ENCODE data around the gene CYB5B.
"Not testable (repeated sequence)": the region's sequence is repeated elsewhere in the genome, so short reads cannot be mapped to it uniquely, and the experiment has no call there.

The CYB5B gene

DNA sequence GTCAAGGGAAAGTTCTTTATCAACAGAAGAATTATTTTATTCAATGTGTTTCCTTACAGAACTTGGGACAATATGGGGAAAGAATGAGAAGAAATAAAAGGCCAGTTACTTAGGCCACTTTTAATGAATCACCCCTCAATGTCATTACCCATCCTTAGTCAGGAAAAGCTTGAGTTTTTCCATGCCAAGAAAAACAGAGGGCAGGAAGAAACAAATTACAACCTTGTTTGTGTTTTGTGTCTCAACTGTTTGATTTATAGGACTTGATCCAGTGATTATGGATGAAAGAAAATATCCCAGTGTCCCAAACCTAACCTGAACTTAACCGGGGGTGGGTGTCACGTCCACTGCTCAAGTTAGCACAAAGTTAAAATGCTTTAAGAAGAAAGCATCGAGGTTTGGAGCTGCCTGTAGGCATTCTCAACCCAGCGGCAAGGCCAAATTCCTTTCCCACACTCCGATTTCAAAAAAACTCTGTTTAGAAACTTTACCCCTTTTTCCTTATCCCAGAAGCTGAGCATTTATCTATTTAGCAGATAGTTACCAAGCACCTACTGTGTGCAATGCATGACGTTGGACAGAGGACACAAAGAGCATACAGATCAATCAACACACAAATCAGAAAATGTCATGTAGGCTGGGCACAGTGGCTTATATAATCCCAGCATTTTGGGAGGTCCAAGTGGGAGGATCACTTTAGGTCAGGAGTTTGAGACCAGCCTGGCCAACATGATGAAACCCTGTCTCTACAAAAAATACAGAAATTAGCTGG is 14.0 kb upstream of the CYB5B start:
- no peak for DNase-seq

DNA sequence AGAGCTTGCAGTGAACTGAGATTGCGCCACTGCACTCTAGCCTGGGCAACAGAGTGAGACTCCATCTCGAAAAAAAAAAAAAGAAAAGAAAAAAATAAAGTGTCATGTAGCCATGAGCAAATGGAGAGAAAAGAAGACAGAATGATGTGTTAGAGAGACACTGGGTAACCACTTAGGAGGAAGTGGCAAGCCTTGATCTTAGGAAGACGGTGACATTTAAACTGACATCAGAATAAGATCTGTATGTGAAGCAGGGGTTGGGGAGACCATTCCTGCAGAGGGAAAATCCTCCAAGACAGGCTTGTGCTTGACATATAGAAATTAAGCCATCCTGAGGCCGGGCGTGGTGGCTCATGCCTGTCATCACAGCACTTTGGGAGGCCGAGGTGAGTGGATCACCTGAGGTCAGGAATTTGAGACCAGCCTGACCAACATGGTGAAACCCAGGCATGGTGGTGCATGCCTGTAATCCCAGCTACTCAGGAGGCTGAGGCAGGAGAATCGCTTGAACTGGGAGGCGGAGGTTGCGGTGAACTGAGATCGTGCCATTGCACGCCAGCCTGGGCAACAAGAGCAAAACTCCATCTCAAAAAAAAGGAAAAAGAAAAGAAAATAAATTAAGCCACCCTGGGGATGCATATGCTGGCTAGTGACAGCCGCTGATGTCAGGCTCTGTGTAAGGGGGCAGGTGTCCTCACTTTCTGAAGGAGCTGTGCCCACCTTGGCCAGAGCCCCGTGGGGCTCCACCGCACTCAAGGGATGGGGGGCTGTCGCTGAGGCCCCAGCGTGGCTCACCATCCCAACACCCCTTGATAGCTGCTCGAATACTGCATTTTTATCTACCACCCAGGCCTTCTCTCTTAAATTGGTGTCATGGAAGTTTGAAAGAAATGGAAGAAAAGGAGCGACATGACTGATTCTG is 13.1 kb upstream of the CYB5B start:
- no peak for DNase-seq

- no peak for DNase-seq
These were observed 12.1 kb upstream of the CYB5B start for GRCh38 chr16:69412287-69412686.

GRCh38 chr16:69413045-69413664 is 11.3 kb upstream of the CYB5B start:
- DNase-seq, result no peak

DNA sequence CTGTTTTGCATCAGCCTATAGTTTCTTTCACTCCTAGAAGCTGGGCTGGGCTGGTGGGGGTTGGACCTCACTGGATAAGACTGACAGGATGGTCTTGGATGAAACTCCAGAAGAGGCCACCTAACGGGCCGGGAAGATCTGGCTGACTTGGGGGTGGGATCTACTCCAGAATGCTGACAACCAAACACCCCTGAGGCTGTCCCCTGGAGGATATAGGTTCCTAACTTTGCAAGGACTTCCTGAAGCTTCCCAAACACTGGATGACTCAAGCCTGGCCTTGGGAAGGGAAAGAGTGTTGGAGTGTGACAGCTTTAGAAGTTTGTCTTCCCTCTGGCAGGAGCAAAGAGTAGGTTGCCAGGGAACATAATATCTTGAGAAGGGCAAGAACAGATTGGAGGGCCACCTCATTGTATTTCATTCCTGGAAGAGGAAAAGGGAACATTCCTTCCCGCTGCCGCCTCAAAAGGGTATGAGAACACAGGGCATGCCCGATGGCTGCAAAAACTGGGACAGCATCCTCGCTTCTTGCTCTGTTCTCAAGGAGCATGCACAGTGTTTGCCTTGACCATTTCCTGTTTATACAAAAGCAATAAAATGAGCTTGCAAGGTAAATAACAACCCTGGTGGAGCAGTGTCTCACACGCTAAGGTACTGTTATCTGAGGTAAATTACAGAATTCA is 6.8 kb upstream of the CYB5B start:
- no peak for DNase-seq

- no peak for DNase-seq
These were observed 4.5 kb upstream of the CYB5B start for GRCh38 chr16:69419956-69420355.

GRCh38 chr16:69423189-69423588 is 1.2 kb upstream of the CYB5B start:
- DNase-seq, result no peak

DNA sequence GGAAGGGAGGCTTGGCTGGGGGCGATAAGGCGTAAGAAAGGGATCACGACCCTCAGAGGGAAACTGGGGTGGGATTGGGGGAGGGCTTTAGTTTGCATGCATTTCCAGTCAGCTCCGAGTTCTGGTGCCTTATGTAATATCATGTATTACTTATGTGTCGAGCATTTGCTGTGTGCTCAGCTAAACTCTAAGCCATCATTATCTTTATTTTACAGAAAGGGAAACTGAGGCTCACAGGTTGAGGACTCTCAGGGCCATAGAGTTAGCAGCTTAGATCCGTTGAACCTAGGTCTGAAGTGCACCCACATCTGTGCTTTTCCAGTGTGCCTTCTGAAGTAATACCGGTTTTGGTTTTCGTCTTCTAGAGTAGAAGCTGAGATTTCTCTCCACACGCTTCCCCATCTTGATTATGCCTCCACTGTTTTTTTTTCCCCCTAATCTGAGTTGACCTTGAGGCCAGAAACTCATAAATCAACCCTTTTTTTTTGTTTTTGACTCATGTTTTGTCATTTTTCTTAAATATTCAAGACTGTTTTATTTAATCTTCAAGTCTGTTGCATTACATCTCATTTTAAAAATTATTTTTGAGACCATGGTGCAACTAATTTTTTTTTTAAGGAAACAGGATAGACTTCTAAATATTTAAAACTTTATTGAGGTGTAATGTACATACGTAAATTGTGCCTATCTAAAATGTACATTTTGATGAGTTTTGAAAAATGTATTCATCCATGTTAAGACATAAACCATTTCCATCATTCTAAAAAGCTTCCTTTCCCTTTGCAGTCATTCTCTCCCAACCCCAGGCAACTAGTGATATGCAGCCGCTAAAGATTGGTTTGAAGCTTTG is 741 bp downstream of the CYB5B start:
- no peak for DNase-seq

DNA sequence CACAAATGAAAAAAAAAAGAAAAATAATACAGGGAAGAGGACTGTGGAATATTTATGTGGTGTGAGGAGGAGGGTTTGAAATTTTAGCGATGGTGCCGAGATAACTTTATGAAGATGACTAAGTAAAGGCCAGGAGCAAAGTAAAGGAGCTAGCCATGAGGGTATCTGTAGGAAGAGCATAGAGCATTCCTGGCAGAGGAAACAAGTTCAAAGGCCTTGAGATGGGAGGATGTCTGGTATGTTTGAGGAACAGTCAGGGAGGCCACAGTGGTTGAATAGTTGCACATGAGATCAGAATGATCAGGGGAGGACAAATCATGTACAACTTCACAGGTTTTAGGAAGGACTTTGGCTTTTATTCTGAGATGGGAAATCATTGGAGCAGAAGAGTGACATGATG is 4.2 kb downstream of the CYB5B start:
- no peak for DNase-seq

- DNase-seq, result not testable (repeated sequence)
These were observed 4.7 kb downstream of the CYB5B start for GRCh38 chr16:69429058-69429640.

DNA sequence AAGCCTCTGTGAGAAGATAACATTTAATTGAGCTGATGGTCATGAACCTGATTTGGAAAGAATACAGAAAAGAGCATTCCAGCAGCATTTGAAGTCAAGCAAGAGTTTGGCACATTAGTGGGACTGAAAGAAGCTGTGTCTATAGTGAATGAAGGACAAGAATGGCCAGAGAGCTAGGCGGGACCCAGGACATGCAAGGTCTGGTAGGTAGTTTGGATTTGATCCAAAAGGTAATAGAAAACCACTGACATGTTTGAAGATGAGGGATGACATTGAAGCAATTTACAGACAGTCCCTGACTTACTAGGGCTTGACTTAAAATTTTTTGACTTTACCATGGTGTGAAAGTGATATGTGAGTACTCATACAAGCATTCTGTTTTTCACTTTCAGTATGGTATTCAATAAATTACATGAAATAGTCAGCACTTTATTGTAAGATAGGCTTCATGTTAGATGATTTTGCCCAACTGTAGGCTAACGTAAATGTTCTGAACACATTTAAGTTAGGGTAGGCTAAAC is 7.6 kb downstream of the CYB5B start:
- DNase-seq, result no peak

- no peak for DNase-seq
These were observed 9.6 kb downstream of the CYB5B start for GRCh38 chr16:69434066-69434465.

GRCh38 chr16:69435977-69436820 is 11.8 kb downstream of the CYB5B start:
- DNase-seq, result no peak

DNA sequence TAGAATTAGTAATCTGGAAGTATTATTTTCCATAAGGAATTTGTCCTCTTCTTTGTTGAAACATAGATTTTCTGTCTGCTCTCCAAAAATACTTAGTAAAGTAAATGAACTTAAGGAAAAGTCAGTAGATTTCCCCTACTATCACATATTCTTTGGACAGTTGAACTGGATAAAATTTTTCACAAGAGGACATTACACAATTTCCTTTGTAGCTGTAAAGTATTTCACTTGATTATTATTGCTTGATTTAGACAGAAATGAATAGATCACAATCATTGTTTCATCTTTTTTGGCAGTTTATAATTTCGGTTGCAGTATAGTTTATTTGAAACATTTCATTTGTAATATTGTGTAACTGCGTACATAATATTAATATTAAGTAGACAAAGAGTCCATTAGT is 12.5 kb downstream of the CYB5B start:
- DNase-seq, result no peak

DNA sequence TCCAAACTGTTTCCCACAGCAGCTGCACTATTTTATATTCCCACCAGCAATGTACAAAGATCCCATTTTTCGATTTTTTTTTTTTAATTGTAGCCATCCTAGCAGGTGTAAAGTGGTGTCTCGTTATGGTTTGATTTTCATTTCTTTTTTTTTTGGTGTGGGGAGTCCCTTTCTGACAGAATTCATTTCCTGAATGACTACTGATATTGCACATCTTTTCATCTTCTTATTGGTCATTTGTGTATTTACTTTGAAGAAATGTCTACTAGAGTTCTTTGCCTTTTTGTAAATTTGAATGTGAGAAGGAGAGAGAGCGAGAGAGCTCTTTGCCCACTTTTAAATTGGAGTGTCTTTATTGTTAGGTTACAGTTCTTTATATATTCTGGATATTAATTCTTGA is 14.0 kb downstream of the CYB5B start:
- DNase-seq, result no peak

DNA sequence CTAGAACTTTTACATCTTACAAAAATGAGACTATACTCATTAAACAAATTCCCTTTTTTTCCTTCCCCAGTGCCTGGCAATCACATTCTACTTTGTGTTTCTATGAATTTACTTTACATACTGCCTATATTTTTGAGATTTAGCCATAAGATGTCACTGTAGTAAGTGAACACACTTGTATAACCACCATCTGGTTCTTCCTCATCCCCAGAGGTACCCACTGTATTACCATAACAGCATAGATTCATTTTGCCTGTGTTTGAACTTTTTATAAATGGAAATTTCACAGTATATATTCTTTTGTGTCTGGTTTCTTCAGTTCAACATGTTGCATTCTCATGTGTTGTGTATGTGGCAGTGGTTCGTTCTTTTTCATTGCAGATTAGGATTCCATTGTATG is 15.8 kb downstream of the CYB5B start:
- no peak for DNase-seq

DNA sequence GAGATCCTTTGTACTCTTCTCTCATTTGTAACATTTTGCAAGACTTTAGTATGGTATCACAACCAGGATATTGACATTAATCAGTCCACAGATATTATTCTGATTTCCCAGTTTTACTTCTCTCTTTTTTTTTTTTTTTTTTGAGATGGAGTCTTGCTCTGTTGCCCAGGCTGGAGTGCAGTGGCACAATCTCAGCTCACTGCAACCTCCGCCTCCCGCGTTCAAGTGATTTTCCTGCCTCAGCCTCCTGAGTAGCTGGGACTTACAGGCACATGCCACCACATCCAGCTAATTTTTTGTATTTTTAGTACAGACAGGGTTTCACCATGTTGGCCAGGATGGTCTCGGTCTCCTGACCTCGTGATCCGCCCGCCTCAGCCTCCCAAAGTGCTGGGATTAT is 16.6 kb downstream of the CYB5B start:
- not testable (repeated sequence) for DNase-seq

GRCh38 chr16:69443927-69444631 is 19.7 kb downstream of the CYB5B start:
- no peak for DNase-seq

DNA sequence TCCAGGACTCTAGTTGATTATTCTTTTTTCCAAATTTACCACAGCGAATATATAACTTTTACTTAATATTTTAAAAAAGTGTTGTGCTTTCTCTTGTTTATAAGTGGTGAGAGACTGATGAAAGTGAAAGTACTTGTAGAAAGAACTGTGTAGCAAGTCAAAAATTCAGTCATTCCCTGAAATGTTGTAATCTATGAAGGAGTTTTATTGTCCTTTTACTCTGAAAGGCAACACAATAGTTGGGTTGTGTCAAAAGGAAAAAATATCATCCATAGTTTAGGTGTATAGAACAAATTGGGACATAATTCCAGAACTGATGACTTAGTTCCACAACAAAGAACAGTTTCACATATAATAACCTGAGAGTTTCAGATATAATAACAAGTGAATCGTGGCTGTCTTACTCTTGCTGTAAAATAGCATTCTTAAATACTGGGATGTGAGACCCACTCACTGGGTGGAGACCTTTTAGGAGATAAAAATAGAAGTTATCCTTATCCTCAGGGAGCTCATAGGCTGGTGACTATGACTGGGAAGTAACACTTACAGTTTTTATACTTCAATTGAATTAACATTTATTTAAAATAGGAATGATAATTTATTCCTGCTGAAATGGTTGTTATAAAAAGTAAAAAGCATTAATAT is 20.6 kb downstream of the CYB5B start:
- no peak for DNase-seq
